Heart left ventricle (tissue), 16 donors: ENCODE data around the gene BABAM1. TPM values are rescaled to one million over a fixed set of nuclear protein-coding genes. Genes with fewer than 3 reads are reported as not detected.

Source experiments
- ATAC-seq, 4 donors: fragments of 200-7000 bp; cut with Tn5 transposase; one replicate each; pipeline ENCODE4 v1.9.1; 2020 to 2022; ENCODE audit warnings: moderate library complexity in 4 of 4, mild to moderate bottlenecking in 3 of 4, moderate number of reproducible peaks in 1 of 4
- DNase-seq, 5 donors: peaks; one replicate each; pipeline ENCODE4 v3.0.0-alpha.2; 2020
- H3K27ac ChIP-seq, 12 donors: fragments of 200-600 bp; sonication (generic) in 4 of 12; one replicate each; pipeline versions ENCODE4 v1.5.0 to v1.8.0; 2016 to 2022; ENCODE audit warnings: mild to moderate bottlenecking in 2 of 12
- H3K27me3 ChIP-seq, 9 donors: fragments of 200-600 bp; sonication (generic) in 2 of 9; one replicate each; pipeline versions ENCODE4 v1.5.1 to v1.8.0; 2016 to 2022; ENCODE audit warnings: mild to moderate bottlenecking in 3 of 9
- H3K36me3 ChIP-seq, 9 donors: fragments of 200-600 bp; sonication (generic) in 2 of 9; one replicate each; pipeline versions ENCODE4 v1.5.0 to v1.8.0; 2018 to 2022; ENCODE audit warnings: mild to moderate bottlenecking in 2 of 9
- H3K4me1 ChIP-seq, 12 donors: fragments of 200-600 bp; sonication (generic) in 4 of 12; one replicate each; pipeline versions ENCODE4 v1.5.0 to v1.8.0; 2016 to 2022; ENCODE audit warnings: mild to moderate bottlenecking in 3 of 12
- H3K4me3 ChIP-seq, 12 donors: fragments of 200-600 bp; sonication (generic) in 4 of 12; one replicate each; pipeline versions ENCODE4 v1.5.0 to v1.8.0; 2017 to 2022; ENCODE audit warnings: mild to moderate bottlenecking in 9 of 12, moderate library complexity in 4 of 12
- H3K9me3 ChIP-seq, 12 donors: fragments of 200-600 bp; sonication (generic) in 4 of 12; one replicate each; pipeline versions ENCODE4 v1.5.0 to v1.8.0; 2016 to 2022; ENCODE audit warnings: mild to moderate bottlenecking in 1 of 12
- POLR2A ChIP-seq, 2 donors: fragments of 450-650 bp; IDR thresholded peaks; one replicate each; pipeline ENCODE4 v1.6.1; 2017; ENCODE audit warnings: antibody characterized with exemption in 2 of 2, mild to moderate bottlenecking in 2 of 2, moderate library complexity in 2 of 2
- WGBS, 4 donors: extraction: QIAGEN DNeasy Blood & Tissue Kit in 2 of 4; methylation state at CpG; one replicate each; pipeline versions ENCODE4 v1.1.5 to v1.1.7; 2013 to 2018; 5-methylcytosine and 5-hydroxymethylcytosine counted together
- intact Hi-C, 10 donors: fragments of 100-400 bp; cut with DNase I; formaldehyde crosslinking; loops; one replicate each; pipeline versions ENCODE4 v1.11.1 to v1.14.2; 2022
- polyA plus RNA-seq, 2 donors: library from polyadenylated mRNA; stranded (reverse); fragments of 200-250 nt; gene quantifications; one replicate each; pipeline ENCODE4 v1.2.3, GENCODE V29; 2013
- total RNA-seq, 9 donors: library from RNA; depleted of rRNA in 2 of 9; stranded (reverse); fragments of >200 nt in 2 of 9; fragmentation: NEBNext Ultra II Directional in 3 of 9; extraction: Animal tissue kit (Norgen Biotek cat#: 25700) in 3 of 9; gene quantifications; one replicate each; pipeline versions ENCODE4 v1.1.0 to v1.2.4, GENCODE V29; 2016 to 2023
- TF ChIP-seq, protein P1 (sequence below), 12 donors: fragments of 200-600 bp; sonication (generic) in 4 of 12; IDR thresholded peaks; one replicate each; pipeline versions ENCODE4 v1.5.0 to v1.8.0; 2018 to 2022; ENCODE audit warnings: antibody characterized with exemption in 12 of 12, mild to moderate bottlenecking in 5 of 12
- donor health status: ischemic (EF 13 %, LVEDD 7.1; RV severe dilation, severe dysfunction).
- donor health status: healthy with polysubstance abuse.
- donor health status: DM: no; HTN: yes; CAD: no.
- donor health status: DM: no; HTN: no; CAD: no.
- donor health status: ischemic (EF 25% LVEDD 6.9; RV normal size, moderate dysfunction).
- donor health status: ischemic (EF 25% LVEDD 5.7; RV mildly dilated, moderate dysfunction).
- donor health status: healthy.
- donor health status: DM: yes; HTN: yes; CAD: no.
- donor health status: ischemic (EF 35%, LVEDD 5.7; RV mildly dilated, moderate dysfunction).
- donor health status: nonischemic (EF 11% LVEDD 7.7; RV severe dilation, severe dysfunction).
- donor health status: DM: yes; HTN: yes; CAD: no.
- donor health status: PGD.
- donor health status: ischemic (EF 29% LVEDD 5.4; RV normal size, mild dysfunction).
- donor health status: nonischemic (EF 23%, LVEDD 6.1; RV moderate dilation, normal function).

Gene BABAM1
- total and polyA plus RNA-seq, 11 donors, result 60.9 to 92.4 (median 73.5) TPM

DNA sequence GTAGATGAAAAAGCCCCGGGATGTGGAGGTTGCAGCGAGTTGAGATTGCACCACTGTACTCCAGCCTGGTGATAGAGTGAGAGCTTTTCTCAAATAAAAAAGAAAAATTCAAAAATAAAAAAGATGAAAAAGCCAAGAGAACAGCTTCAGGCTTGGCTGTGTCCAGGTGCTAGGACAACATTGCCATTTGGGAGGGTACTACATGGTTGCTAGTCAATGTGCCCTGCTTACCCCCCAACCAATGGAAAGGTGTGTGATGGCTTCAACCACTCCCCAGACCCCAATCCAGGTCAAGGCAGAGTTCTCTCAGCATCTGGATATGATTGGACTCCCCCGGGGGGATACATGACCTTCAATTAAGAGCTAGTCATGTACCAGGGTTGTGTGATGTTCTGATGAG lies 12.2 kb downstream of the BABAM1 start:
- H3K27me3 ChIP-seq, result peaks cover 7 to 21% (median 14%) of the 10 kb centered on the region in 9 donors
- no peak overlapping the region for H3K4me3 ChIP-seq
- no peak for ATAC-seq
- H3K9me3 ChIP-seq, result no peaks in the 10 kb centered on the region
- H3K4me1 ChIP-seq, result peaks cover 0 to 17% (median 13%) of the 10 kb centered on the region in 12 donors
- no peak overlapping the region for H3K27ac ChIP-seq
- 77 to 96% (median 89%) methylated on average over 2 to 3 of the region's 3 CpGs for WGBS, 4 donors
- no peak for TF ChIP-seq POLR2A (IDR thresholded peaks at IDR 0.05)
- TF ChIP-seq, protein P1, sequence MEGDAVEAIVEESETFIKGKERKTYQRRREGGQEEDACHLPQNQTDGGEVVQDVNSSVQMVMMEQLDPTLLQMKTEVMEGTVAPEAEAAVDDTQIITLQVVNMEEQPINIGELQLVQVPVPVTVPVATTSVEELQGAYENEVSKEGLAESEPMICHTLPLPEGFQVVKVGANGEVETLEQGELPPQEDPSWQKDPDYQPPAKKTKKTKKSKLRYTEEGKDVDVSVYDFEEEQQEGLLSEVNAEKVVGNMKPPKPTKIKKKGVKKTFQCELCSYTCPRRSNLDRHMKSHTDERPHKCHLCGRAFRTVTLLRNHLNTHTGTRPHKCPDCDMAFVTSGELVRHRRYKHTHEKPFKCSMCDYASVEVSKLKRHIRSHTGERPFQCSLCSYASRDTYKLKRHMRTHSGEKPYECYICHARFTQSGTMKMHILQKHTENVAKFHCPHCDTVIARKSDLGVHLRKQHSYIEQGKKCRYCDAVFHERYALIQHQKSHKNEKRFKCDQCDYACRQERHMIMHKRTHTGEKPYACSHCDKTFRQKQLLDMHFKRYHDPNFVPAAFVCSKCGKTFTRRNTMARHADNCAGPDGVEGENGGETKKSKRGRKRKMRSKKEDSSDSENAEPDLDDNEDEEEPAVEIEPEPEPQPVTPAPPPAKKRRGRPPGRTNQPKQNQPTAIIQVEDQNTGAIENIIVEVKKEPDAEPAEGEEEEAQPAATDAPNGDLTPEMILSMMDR (IDR thresholded peaks at IDR 0.05), result no peak
- intact Hi-C loops, result loop anchor here in 2 of 10 donors (5.0 to 10.0 kb wide), 2 partner anchors 72 to 75 kb away; no protein-coding TSS in a partner anchor
- no peak for DNase-seq
- H3K36me3 ChIP-seq, result peaks cover 0 to 50% (median 43%) of the 10 kb centered on the region in 9 donors

DNA sequence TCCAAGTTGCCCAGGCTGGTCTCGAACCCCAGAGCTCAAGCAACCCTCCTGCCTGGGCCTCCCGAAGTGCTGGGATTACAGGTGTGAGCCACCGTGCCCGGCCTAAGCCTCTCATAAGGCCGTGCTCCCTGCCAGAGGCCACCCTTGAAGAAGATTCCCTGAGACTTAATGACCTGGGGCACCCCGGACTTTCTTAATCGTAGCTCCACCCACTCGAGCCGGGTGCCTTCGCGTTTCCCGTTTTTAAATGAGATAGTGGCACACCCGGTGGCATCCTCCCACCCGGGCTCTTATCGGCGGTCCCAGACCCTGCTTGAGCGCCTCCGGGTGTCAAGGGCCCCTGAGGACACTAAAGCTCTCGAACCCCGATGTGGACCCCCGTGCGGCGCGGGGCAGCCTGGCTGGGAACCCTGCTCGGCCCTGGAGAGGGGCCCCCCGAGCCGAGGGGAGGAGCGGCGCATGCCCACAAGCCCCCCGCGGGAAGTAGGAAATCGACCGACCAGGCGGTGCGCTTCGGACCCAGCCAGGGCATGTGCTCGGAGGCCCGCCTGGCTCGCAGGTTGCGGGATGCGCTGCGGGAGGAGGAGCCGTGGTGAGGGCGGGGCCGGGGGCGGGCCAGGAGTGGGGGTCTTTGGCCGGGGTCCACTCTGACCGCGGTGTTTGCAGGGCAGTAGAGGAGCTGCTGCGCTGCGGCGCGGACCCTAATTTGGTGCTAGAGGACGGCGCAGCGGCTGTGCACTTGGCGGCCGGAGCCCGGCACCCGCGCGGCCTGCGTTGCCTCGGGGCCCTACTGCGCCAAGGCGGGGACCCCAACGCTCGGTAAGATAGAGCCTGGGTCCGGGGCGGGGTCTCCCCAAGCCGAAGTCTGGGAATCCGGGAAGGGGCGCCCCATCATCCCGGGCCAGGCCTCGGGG lies 14.4 kb downstream of the BABAM1 start, which contains the start of gene ANKLE1:
Gene ANKLE1, plus strand, starts transcription at position 511 of the 914 bp plus-strand sequence. Its CDS starts 20 bp downstream, at position 531.
- no peaks in the 10 kb centered on the region for H3K9me3 ChIP-seq
- peak within 1 kb of the TSS; percentile 3 to 56 (median 41) for H3K4me3 ChIP-seq
- H3K36me3 ChIP-seq, result peaks cover 0 to 28% (median 21%) of the 10 kb centered on the region in 9 donors
- intact Hi-C loops, result loop anchor here in 9 of 10 donors (1.0 to 10.0 kb wide), 13 partner anchors 21 to 509 kb away; partner anchors contain the start of gene USE1 (in 1 of the 9)
- TF ChIP-seq POLR2A (IDR thresholded peaks at IDR 0.05), result no peak
- TF ChIP-seq, protein P1 (IDR thresholded peaks at IDR 0.05), result no peak
- peaks cover 0 to 17% (median 13%) of the 10 kb centered on the region in 12 donors for H3K4me1 ChIP-seq
- DNase-seq (peak in 1 of 5 donors; percentile 52), ATAC-seq (peak in 3 of 4 donors; percentile 14 to 47 (median 21))
- H3K27me3 ChIP-seq, result peaks cover 7 to 21% (median 14%) of the 10 kb centered on the region in 9 donors
- no peak within 1 kb of the TSS for H3K27ac ChIP-seq
- WGBS, 4 donors, result 8 to 13% (median 11%) methylated on average over 41 to 75 of the region's 75 CpGs

DNA sequence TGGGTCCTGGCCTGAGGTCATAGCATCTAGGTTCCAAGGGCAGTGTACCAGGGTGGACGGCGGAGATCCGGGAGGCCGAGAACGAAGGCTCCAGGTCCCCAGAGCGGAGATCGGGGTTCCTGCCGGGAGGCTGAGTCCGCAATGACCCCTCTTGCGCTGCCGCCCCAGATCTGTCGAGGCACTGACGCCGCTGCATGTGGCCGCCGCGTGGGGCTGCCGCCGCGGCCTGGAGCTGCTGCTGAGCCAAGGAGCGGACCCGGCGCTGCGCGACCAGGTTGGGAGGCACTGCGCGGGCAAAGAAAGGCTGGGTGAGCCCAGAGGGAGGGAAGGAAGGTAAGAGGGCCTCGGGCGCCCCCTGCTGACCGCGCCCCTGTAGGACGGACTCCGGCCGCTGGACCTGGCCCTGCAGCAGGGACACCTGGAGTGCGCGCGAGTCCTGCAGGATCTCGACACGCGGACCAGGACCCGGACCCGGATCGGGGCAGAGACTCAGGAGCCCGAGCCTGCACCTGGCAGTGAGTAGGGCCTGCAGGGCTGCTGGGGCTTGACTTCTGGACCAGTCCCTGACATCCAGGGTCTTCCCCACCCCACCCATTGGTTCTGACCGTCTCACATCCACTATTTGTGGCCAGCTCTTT lies 15.4 kb downstream of the BABAM1 start:
- peaks cover 0 to 17% (median 13%) of the 10 kb centered on the region in 12 donors for H3K4me1 ChIP-seq
- H3K36me3 ChIP-seq, result peaks cover 0 to 18% (median 11%) of the 10 kb centered on the region in 9 donors
- peak; percentile 77 to 91 (median 84) for DNase-seq
- peaks cover 7 to 21% (median 14%) of the 10 kb centered on the region in 9 donors for H3K27me3 ChIP-seq
- H3K27ac ChIP-seq, result no peak overlapping the region
- 3 to 7% (median 4%) methylated on average over 11 to 45 of the region's 45 CpGs for WGBS, 4 donors
- TF ChIP-seq, protein P1 (IDR thresholded peaks at IDR 0.05), result peak; percentile 90 to 98 (median 95)
- no peak for TF ChIP-seq POLR2A (IDR thresholded peaks at IDR 0.05)
- peak overlapping the region in 10 of 12 donors; percentile 10 to 56 (median 42) for H3K4me3 ChIP-seq
- H3K9me3 ChIP-seq, result no peaks in the 10 kb centered on the region
- intact Hi-C loops, result loop anchor here in 9 of 10 donors (1.0 to 10.0 kb wide), 13 partner anchors 22 to 510 kb away; partner anchors contain the start of gene USE1 (in 1 of the 9)
- peak; percentile 83 to 96 (median 94) for ATAC-seq
